ENCODE data around the gene MRPS11. TPM values are rescaled to one million over a fixed set of nuclear protein-coding genes. Genes with fewer than 3 reads are reported as not detected.

The MRPS11 gene
- total and polyA plus RNA-seq, 3 donors from 2014 or later = 33.2 to 82.4 (median 33.9) TPM

- Histone ChIP-seq H3K9me3 (no peaks in the 10 kb centered on the region), H3K27ac (no peak overlapping the region), H3K36me3 (ENCODE audit: low read depth, missing control alignments) (no peaks in the 10 kb centered on the region), H3K27me3 (no peaks in the 10 kb centered on the region), H3K4me1 (no peaks in the 10 kb centered on the region), H3K4me3 (no peak overlapping the region)
- TF ChIP-seq CTCF (IDR thresholded peaks at IDR 0.05) (no peak), POLR2A (IDR thresholded peaks at IDR 0.05) (no peak)
- intact Hi-C loops (cut with DNase I; ENCODE audit: low total_unique reads) = no loop called here
- no peak for DNase-seq
- WGBS, 2 donors = 90 to 95% methylated on average over 3 of the region's 3 CpGs
Observed at GRCh38 chr15:88490036-88490435, 22.5 kb downstream of the MRPS11 start.

GRCh38 chr15:88491158-88491557 lies 23.6 kb downstream of the MRPS11 start:
- H3K27ac ChIP-seq = no peak overlapping the region
- 76 to 81% methylated on average over 10 of the region's 10 CpGs for WGBS, 2 donors
- intact Hi-C loops (cut with DNase I; ENCODE audit: low total_unique reads) = no loop called here

GRCh38 chr15:88493844-88494243 lies 26.3 kb downstream of the MRPS11 start:
- intact Hi-C loops (cut with DNase I; ENCODE audit: low total_unique reads) = no loop called here
- H3K36me3 ChIP-seq (ENCODE audit: low read depth, missing control alignments) = no peaks in the 10 kb centered on the region
- no peak for DNase-seq
- H3K9me3 ChIP-seq = no peaks in the 10 kb centered on the region
- H3K4me3 ChIP-seq = no peak overlapping the region
- no peaks in the 10 kb centered on the region for H3K27me3 ChIP-seq
- no peak overlapping the region for H3K27ac ChIP-seq
- 86 to 93% methylated on average over 7 to 10 of the region's 10 CpGs for WGBS, 2 donors
- H3K4me1 ChIP-seq = peaks cover 9% of the 10 kb centered on the region
- TF ChIP-seq CTCF (IDR thresholded peaks at IDR 0.05) = no peak
- TF ChIP-seq POLR2A (IDR thresholded peaks at IDR 0.05) = no peak

More at GRCh38 chr15:88491158-88491557, 23.6 kb downstream of the MRPS11 start:
- Histone ChIP-seq H3K27me3 (no peaks in the 10 kb centered on the region), H3K36me3 (ENCODE audit: low read depth, missing control alignments) (no peaks in the 10 kb centered on the region), H3K4me1 (no peaks in the 10 kb centered on the region), H3K4me3 (no peak overlapping the region), H3K9me3 (no peaks in the 10 kb centered on the region)
- TF ChIP-seq CTCF (IDR thresholded peaks at IDR 0.05) (no peak), POLR2A (IDR thresholded peaks at IDR 0.05) (no peak)
- no peak for DNase-seq

GRCh38 chr15:88497109-88497765 lies 29.7 kb downstream of the MRPS11 start:
- WGBS, 2 donors = 65 to 82% methylated on average over 9 to 11 of the region's 11 CpGs
- Histone ChIP-seq H3K4me3 (no peak overlapping the region), H3K4me1 (peaks cover 16% of the 10 kb centered on the region), H3K36me3 (ENCODE audit: low read depth, missing control alignments) (no peaks in the 10 kb centered on the region), H3K27me3 (no peaks in the 10 kb centered on the region), H3K9me3 (no peaks in the 10 kb centered on the region), H3K27ac (no peak overlapping the region)
- intact Hi-C loops (cut with DNase I; ENCODE audit: low total_unique reads) = no loop called here
- TF ChIP-seq POLR2A (IDR thresholded peaks at IDR 0.05) (no peak), CTCF (IDR thresholded peaks at IDR 0.05) (no peak)
- peak; percentile 66 for DNase-seq

- TF ChIP-seq POLR2A (IDR thresholded peaks at IDR 0.05) (no peak), CTCF (IDR thresholded peaks at IDR 0.05) (no peak)
- 55 to 65% methylated on average over 3 of the region's 3 CpGs for WGBS, 2 donors
- DNase-seq = peak; percentile 28
- peaks cover 16% of the 10 kb centered on the region for H3K4me1 ChIP-seq
- H3K27ac ChIP-seq = no peak overlapping the region
- intact Hi-C loops (cut with DNase I; ENCODE audit: low total_unique reads) = no loop called here
- no peaks in the 10 kb centered on the region for H3K27me3 ChIP-seq
- H3K9me3 ChIP-seq = no peaks in the 10 kb centered on the region
- no peaks in the 10 kb centered on the region for H3K36me3 ChIP-seq (ENCODE audit: low read depth, missing control alignments)
- H3K4me3 ChIP-seq = no peak overlapping the region
Observed at GRCh38 chr15:88498996-88499395, 31.5 kb downstream of the MRPS11 start.
